SIG-M5 treated with dmso at 0.1 percent for 504 hours (cell line): ENCODE results near the gene CAPZA3.
"Not testable (repeated sequence)": the region's sequence is repeated elsewhere in the genome, so short reads cannot be mapped to it uniquely, and the experiment has no call there.

Experiments
- DNase-seq: peaks from one replicate; lab custom pipeline; 2025; ENCODE audit not compliant: unreplicated experiment; lab: John Stamatoyannopoulos, UW

The CAPZA3 gene

DNA sequence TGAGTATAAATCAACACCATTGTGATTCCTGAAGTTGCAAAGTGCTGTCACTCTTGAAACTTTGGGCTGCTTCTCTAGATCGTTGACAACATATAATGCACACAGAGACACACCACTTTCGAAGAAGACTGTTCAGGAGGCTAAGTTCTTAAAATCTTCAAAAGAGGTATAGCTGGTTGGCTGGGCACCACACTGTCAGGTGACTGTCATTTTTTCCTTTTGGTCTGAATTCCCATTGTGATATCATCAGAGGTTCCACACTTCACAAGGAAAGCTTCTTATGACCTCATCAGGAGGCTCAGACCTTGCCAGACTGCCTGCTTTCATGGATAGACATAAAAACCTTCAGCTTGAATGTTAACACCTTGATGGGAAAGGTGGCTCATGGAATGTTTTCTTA, at the start of gene CAPZA3, which contains the start of gene PLCZ1:
Gene CAPZA3, plus strand, starts transcription at position 301 of the 400 bp plus-strand sequence. CDS start 150 bp downstream, outside the sequence.
Gene PLCZ1, minus strand, starts transcription at position 194 of the 400 bp plus-strand sequence. CDS start 641 bp downstream, outside the sequence.
- DNase-seq: no peak

DNA sequence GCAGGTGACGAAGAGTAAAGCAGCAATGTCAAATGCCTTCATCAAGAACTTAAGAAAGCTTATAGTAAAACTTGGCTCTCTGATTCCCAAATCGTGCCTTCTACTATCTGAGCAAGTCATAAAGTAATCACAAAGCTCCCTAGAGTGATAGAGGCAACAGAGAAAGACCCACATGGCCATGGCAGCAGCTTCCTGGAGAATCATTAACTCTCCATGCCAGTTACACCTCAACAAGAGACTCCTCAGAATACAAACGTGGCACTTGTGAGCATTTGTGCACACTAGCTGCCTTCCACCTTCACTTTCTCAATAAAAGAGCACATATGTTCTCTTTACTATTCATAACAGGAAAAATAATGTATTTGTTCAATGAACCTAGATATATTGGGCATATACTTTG, 48.1 kb upstream of the CAPZA3 start:
- no peak for DNase-seq

DNA sequence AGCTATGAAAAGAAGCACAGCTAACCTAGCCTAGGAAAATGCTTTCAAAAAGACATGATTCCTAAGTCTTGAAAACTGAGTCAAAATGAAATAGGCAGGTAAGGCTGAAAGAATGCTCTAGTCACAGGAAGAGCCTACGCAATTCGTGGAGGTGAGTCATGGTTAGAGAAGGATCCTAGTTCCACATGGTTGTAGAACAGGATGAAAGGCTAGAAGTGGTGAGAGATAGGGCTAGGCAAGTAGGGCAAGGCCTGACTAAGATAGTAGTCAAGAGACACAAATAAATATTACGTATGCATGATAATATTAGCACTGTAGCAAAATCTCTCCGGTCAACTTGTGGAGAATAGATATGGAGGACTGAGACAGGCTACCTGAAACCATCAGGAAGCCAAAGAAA, 47.3 kb upstream of the CAPZA3 start:
- no peak for DNase-seq

DNA sequence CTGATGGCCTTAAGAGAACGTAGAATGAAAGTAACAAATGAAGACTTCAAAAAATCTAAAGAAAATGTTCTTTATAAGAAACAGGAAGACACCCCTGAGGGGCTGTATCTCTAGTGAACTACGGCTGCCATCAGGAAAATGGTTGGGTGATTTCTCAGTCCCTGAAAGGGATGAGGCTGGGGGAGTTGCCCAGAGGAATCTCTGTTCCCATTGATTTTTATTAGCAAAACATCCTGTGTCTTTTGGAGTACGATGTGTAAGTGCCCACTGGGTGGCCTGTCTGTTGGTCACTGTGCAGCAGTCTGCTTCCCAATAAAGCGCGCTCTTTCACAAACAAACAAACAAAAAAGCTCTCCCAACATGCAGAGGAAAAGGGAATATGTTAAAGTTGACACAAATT, 43.9 kb upstream of the CAPZA3 start:
- DNase-seq: not testable (repeated sequence)

DNA sequence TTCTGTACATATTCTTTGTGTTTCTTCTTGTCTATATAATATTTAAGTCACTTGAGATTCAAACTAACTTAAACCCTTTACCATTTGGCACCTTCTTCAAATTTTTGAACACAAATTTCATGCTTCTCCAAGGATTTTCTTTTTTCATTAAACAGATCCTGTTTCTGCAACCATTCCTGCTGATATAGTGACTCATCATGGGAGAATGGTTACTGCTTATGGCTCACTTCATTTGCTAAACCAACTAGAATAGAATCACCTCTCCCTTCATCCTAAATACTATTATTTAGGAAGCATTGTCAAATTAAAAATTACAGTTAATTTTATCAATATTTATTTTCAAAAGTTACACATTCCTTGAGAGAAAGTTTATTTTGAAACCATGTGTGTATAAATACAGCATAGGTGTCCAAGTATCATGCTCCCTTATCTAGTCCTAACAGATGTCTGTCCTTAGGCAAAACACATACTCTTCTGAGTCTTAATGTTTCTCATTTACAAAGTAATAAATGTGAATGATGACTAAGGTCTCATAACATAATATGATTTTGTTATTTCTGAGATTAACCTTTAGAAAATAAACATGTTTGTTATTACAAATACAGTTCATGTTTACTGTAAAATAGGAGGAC, 40.8 kb upstream of the CAPZA3 start:
- DNase-seq: no peak

- DNase-seq: no peak
Measured at GRCh38 chr12:18700271-18700670, 37.6 kb upstream of the CAPZA3 start.

GRCh38 chr12:18703321-18703720, 34.6 kb upstream of the CAPZA3 start:
- DNase-seq: no peak

GRCh38 chr12:18703911-18704310, 34.0 kb upstream of the CAPZA3 start:
- no peak for DNase-seq

GRCh38 chr12:18706798-18707197, 31.1 kb upstream of the CAPZA3 start:
- DNase-seq: no peak

DNA sequence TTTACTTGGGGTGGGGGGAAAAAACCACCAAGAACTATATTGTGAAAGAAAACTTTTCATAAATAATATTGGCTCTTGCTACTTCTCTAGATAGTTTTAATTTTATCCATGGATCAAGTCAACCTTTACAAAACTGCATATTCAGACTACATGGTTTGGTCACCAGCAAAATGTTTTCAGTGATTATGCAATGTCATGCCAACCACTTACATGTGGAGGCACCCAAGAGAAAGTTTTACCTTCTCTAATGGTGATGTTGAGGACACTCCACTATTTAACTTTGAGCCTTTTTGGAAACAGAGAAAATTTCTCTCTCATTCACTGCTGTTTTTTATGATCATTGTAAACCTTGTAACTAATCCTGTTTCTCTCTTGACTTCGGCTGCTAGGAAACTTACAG, 21.7 kb upstream of the CAPZA3 start:
- no peak for DNase-seq

DNA sequence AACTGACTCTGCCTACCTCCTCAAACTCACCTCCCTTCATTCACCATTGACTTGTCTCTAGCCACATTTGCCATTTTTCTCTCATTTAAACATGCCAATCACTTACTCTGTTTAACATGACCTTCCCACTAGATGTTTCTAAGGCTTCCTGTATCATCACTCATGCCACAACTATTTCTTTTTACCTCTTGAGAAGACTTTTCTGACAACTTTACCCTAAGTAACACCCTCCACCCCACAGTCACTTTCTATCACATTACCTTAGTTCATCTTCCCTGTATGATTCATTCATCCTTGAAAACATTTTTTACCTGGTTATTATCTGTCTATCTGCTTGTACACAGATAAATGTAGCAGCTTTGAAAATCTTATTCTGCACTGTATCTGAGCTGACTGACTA, 19.5 kb upstream of the CAPZA3 start:
- no peak for DNase-seq

- no peak for DNase-seq
Measured at GRCh38 chr12:18719922-18720510, 17.9 kb upstream of the CAPZA3 start.

GRCh38 chr12:18720690-18721089, 17.2 kb upstream of the CAPZA3 start:
- DNase-seq: no peak

GRCh38 chr12:18721452-18721851, 16.5 kb upstream of the CAPZA3 start:
- no peak for DNase-seq

GRCh38 chr12:18723752-18724151, 14.2 kb upstream of the CAPZA3 start:
- DNase-seq: no peak

DNA sequence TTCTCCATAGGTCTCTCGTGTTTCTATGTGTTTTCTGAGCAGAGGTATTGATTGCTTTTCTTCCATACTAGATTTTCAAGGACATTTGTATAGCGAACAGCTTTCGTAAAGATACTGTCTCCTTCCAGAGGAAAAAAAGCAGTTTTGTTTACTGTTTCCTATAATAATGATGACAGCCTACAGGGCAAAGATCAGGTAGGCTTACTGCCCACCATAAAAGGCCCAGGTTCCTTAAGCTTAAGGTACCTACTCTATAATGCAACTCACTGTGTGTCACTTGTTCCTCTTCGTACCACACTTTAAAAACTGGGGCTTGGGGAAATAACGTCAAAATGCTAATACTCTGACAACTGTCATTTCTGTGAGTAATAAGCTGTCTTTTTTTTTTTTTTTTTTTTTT, 6.8 kb upstream of the CAPZA3 start:
- DNase-seq: no peak

DNA sequence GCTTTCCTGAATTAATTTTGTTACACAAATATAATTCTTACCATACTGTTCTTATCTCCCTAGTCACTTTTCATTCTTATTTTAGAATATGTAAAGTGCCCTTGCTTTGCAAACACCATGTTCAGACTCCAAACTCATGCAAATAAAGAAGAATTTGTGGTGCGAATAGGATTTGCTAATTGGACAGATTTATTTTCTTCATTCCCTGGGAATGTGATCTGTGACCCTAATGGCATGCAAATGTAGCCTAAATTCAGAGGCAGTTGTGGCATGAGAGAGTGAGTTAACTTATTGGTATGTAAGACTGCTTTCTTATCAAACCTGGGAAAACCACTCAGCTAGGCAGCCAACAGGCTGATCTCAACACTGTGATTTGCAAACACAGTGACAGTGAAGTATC, 10.0 kb downstream of the CAPZA3 start:
- no peak for DNase-seq

DNA sequence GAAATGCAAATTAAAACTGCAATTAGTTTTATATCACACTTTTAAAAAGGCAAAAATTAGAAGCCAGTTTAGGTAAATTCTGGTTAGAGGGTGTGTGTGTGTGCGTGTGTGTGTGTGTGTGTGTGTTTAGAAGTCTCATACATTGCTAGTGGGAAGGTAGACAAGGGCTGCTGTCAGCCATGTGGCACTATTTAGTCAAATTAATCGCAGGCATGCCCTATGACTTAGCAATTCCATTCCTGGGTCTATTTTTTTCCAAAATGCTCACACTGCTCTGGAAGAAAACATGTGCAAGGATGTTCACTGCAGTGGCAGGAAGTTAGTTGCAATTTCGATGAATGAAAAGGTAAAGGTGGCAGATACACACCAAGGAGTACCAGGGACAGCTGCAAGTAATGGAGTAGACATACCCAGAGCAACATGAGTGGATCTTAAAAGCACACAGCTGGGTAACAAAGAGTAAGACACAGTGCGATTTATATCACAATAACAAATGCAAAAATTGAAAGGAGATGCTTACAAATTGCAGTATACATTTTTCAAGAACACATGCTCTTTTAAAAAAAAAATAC, 11.6 kb downstream of the CAPZA3 start:
- no peak for DNase-seq

DNA sequence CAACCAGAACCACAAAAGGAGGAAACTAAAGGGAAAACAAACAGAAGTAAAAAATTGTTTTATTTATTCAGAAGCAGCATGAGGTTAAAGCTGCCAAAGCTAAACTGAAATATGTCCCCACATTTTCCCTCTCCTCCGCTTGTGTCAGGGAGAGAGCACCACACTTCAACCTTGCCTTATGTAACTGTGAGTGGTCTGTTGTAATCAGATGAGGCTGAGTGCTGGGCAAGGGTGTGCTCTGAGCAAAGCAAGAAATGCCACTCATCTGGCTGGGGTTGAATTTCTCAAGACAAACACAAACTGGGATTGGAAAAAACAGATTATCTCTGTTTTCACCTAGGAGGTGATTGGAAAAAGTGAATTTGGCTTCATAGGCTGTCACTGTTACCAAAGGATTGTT, 12.2 kb downstream of the CAPZA3 start:
- no peak for DNase-seq

- DNase-seq: no peak
Measured at GRCh38 chr12:18751866-18752265, 13.9 kb downstream of the CAPZA3 start.

DNA sequence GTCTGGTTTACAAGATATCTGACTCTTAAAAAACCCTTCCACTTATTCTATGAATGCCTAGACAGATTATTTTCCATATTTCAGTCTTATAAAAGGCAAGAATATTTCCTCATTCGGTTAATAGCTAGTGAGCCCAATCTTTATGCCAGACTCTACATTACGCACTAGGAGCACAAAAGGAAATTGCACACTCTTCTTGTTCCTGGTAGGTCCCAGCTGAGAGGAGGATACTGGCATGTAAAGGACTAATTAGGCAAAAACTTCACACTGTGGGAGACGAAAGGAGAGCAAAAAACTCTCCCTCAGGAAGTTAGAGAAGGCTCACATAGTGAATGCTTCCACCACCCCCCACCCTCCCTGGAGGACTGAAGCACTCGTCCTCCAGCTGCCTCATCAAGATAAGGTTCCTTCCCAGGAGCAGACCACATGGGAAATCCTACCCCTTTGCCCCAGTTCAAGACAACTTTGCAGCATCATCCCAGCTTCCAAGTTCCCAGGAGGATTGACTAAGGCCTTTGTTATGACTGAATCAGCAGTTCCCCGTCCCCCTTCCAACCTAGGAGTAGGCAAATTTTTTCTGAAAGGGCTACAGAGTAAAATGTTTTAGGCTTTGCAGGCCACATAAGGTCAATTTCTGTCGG, 14.5 kb downstream of the CAPZA3 start:
- DNase-seq: no peak

GRCh38 chr12:18752947-18753346, 15.0 kb downstream of the CAPZA3 start:
- DNase-seq: no peak
